WTC11 (cell line): ENCODE results near the gene ANKRD33. TPM values are rescaled to one million over a fixed set of nuclear protein-coding genes. Genes with fewer than 3 reads are reported as not detected.

ENCODE experiments used
- total RNA-seq: library from RNA; stranded (reverse); gene quantifications from 3 replicates; pipeline ENCODE4 v1.2.3, GENCODE V29; 2021

The ANKRD33 gene
- total RNA-seq, 1 experiment from 2014 or later, result 1.7 TPM

Other genes with a start within 250 kb of the ANKRD33 start
- 9.9 to 10.3 TPM (median 10.0 TPM) in 3 replicates for gene FIGNL2, start 39.4 kb upstream of the ANKRD33 start, total RNA-seq
- gene ACVRL1, start 19.4 kb downstream of the ANKRD33 start, total RNA-seq, result 0.64 to 1.5 TPM (median 0.98 TPM) in 3 replicates
- gene ACVR1B, start 63.6 kb downstream of the ANKRD33 start, total RNA-seq, result 20.9 to 24.1 TPM (median 22.3 TPM) in 3 replicates
- 5.5 to 7.1 TPM (median 6.1 TPM) in 3 replicates for gene TAMALIN, start 118.8 kb downstream of the ANKRD33 start, total RNA-seq
- gene NR4A1, start 163.3 kb downstream of the ANKRD33 start, total RNA-seq, result 19.2 to 26.9 TPM (median 22.0 TPM) in 3 replicates
- gene ATG101, start 181.9 kb downstream of the ANKRD33 start, total RNA-seq, result 43.3 to 52.1 TPM (median 45.0 TPM) in 3 replicates
- gene SMIM41, start 191.6 kb downstream of the ANKRD33 start, total RNA-seq, result 0.14 to 0.21 TPM in 2 of 3 replicates, not detected in the other